Upper lobe of left lung (tissue), 4 donors: ENCODE measurements around the gene HMGB1.

Experiments used
- CTCF ChIP-seq, 6 experiments: fragments of 450-650 bp in 4 of 6; fragments of 200-600 bp in 2 of 6; sonication (generic) in 2 of 6; IDR thresholded peaks; one replicate each; pipeline ENCODE4 v1.5.1; 2016 to 2019; ENCODE audit warnings: antibody characterized with exemption in 6 of 6
- POLR2AphosphoS5 ChIP-seq, 2 donors: sonication (generic); formaldehyde crosslinking; IDR thresholded peaks; one replicate each; pipeline ENCODE4 v1.5.1; 2017; ENCODE audit warnings: antibody characterized with exemption in 2 of 2

- no peak for TF ChIP-seq POLR2AphosphoS5 (IDR thresholded peaks at IDR 0.05)
- no peak for TF ChIP-seq CTCF (IDR thresholded peaks at IDR 0.05)
Measured at GRCh38 chr13:30429235-30429634, 36.5 kb downstream of the HMGB1 start.
